Upper lobe of left lung (tissue), 4 donors: Measurements from ENCODE around the gene CPEB1.

Experiments
- EP300 ChIP-seq, 4 donors: sonication (generic); formaldehyde crosslinking; IDR thresholded peaks; one replicate each; pipeline ENCODE4 v1.5.1; 2017; ENCODE audit warnings: antibody characterized with exemption in 4 of 4, control low read depth in 2 of 4
- POLR2A ChIP-seq, 4 donors: fragments of 450-650 bp; IDR thresholded peaks; one replicate each; pipeline ENCODE4 v1.5.1; 2016 to 2017; ENCODE audit warnings: antibody characterized with exemption in 4 of 4, mild to moderate bottlenecking in 2 of 4
- TF ChIP-seq, protein P1 (sequence below), 6 experiments: fragments of 450-650 bp in 4 of 6; fragments of 200-600 bp in 2 of 6; sonication (generic) in 2 of 6; IDR thresholded peaks; one replicate each; pipeline ENCODE4 v1.5.1; 2016 to 2019; ENCODE audit warnings: antibody characterized with exemption in 6 of 6

DNA sequence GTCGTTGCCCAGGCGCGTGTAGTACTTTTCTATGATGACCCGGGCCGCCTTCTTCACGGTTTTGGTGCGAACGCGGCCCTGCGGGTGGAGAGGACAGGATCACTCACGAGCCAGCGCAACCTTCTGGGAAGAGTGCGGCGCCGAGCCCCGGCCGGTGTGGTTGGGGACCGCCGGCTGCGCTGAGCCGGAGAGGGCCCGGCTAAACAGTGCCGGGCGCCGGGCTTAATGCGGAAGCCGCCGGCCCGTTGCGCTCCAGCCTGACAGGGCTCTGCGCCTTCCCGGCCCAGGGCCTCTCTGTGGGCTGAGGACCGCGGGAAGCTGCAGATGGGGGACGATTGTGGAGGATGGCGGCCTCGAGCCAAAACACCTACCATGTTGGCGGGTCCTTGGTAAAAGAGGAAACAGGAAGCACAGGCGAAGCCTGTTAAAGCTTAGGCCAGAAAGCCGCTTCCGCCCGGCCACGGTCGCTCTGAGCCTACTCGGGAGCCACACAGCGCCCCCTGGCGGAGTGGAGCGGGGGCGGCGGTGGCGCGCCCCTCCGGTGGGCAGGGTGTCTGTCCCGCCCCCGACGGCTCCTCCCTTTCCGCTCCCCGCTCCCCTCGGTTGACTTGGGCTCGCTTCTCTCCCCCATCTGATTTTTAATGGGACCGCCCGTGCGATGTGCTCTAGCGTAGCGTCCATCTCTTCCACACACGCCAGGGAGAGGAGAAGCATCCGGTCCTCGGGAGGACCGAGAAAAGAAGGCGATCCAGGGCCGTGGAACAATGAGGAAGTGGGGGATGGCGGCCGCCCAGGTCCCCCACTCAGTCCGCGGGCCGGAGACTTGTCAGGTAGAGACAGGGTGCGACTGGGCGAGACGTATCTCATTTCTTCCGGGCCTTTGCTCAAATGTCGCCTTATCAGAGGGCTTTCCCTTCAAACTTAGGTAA, 106.8 kb downstream of the CPEB1 start, which contains the start of gene RPS17:
- TF ChIP-seq, protein P1, sequence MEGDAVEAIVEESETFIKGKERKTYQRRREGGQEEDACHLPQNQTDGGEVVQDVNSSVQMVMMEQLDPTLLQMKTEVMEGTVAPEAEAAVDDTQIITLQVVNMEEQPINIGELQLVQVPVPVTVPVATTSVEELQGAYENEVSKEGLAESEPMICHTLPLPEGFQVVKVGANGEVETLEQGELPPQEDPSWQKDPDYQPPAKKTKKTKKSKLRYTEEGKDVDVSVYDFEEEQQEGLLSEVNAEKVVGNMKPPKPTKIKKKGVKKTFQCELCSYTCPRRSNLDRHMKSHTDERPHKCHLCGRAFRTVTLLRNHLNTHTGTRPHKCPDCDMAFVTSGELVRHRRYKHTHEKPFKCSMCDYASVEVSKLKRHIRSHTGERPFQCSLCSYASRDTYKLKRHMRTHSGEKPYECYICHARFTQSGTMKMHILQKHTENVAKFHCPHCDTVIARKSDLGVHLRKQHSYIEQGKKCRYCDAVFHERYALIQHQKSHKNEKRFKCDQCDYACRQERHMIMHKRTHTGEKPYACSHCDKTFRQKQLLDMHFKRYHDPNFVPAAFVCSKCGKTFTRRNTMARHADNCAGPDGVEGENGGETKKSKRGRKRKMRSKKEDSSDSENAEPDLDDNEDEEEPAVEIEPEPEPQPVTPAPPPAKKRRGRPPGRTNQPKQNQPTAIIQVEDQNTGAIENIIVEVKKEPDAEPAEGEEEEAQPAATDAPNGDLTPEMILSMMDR (IDR thresholded peaks at IDR 0.05) = peak; percentile 99 to 100 (median 99)
- peak in 1 of 4 donors; percentile 46 for TF ChIP-seq EP300 (IDR thresholded peaks at IDR 0.05)
- peak; percentile 10 to 91 (median 85) for TF ChIP-seq POLR2A (IDR thresholded peaks at IDR 0.05)
